HPDE6-E6E7 (cell line): ENCODE data around the gene C10orf90.
"Not testable (repeated sequence)": the region's sequence is repeated elsewhere in the genome, so short reads cannot be mapped to it uniquely, and the experiment has no call there.

Source experiments
- DNase-seq: peaks from one replicate; pipeline ENCODE4 v3.0.0; 2011; ENCODE audit warnings: missing footprints; ENCODE audit errors: extremely low spot score

C10orf90 gene

DNA sequence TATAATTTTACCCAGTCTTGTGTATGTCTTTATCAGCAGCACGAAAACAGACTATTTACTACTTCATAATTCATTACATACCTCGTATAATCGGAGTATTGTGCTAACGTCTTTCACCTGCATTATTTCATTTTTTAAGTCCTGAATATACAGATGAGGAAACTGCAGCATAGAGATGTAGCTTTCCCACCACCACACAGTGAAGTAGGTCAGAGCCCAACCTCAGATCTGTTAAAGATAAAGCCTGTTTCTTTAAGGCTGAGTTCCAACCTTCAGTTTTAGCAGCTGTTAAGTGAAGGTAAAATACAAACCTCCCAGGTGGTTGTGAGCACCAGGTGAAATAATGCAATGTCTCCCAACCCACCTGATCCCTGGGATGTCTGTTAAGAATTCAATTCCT, 280.2 kb downstream of the C10orf90 start:
- DNase-seq = no peak

DNA sequence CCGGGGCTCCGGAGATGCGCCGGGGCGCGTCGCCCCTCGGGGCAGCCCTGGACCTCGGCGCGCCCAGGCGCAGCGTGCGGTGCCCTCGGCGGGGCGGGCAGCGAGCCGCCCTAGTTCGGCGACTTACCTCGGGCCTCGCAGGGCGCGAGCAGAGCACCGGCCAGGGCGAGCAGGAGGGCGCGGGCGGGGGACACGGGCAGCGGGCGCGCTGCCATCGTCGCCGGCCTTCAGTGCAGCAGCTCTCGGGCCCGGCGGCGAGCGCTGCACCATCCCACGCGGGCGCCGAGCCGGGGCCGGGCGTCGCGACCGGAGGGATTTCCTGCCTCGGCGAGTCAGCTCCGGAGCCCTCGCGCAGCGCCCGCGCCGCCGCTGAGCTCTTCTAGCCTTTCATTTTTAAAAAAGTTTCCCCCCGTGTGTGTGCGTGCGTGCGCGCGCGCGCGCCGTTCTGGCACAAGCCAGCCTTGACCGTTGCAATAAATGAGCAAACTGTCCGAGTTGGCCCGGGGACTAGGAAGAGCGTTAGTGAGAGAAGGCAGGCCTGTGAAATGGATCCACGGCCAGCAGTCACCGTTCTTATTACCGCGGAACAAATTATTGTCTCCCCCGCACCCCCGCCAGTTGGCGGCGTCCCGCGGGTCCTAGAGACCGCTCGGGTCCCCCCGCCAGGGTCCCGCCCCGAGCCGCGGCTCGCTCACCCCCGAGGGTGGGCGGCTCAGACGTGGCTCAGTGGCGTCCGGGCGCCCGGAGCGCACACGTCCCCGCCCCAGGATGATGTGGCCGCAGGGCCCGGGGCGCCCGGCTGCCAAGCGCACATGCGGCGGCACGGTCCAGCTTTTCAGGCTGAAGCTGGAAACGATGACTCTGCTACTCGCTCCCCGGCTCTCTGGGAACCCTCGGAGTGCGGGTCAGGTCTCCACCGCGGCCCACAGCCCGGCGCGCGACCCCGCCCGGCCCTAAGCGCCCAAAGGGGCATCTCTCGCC, 282.3 kb downstream of the C10orf90 start, which contains the start of gene ADAM12:
Gene ADAM12 (minus strand): TSS at position 547 of the 981 bp plus-strand sequence. CDS start 332 bp downstream, at position 215.
- DNase-seq = no peak

DNA sequence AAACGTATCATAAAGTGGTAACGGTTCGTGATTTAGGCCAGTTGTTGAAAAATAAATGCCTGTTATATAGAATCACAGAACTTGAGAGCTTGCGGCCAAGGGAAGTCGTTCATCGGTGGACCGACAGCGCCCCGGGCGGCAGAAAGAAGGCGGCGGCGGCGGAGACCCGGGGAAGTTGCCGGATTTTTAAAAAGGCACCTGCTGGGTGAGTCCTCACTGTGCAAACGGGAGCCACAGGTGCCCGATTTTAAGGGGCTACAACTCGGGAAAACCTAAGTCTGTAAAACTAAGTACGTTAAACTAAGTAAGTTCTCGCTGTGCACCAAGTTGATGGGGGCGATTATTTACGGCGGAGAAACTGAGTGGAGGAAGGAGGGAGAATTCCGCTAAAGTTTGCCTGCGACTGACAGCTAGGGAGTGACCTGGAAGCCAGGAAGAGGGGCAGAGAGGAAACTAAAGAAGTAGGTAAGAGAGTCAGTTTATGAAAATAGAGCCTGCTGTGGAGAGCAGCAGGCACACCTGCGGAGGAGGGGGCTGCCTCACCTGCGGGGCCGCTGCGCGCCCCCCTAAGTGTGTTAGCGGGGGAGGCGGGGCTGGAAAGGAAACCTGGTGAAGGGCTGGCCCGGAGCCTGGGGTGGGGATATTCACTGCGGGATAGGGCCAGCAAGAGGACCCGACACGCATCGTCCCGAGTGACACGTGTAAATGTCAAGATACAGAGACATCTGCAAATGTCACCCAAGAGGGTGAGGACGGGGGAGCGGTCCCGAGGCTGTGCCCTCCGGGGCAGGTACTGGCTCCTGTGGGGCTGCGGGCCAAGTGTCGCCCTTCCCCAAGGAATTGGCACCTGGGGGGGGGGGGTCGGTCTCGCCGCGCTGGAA, 283.2 kb downstream of the C10orf90 start:
- peak; percentile 13 for DNase-seq

- no peak for DNase-seq
Observed at GRCh38 chr10:126384269-126384873, 286.1 kb downstream of the C10orf90 start.

DNA sequence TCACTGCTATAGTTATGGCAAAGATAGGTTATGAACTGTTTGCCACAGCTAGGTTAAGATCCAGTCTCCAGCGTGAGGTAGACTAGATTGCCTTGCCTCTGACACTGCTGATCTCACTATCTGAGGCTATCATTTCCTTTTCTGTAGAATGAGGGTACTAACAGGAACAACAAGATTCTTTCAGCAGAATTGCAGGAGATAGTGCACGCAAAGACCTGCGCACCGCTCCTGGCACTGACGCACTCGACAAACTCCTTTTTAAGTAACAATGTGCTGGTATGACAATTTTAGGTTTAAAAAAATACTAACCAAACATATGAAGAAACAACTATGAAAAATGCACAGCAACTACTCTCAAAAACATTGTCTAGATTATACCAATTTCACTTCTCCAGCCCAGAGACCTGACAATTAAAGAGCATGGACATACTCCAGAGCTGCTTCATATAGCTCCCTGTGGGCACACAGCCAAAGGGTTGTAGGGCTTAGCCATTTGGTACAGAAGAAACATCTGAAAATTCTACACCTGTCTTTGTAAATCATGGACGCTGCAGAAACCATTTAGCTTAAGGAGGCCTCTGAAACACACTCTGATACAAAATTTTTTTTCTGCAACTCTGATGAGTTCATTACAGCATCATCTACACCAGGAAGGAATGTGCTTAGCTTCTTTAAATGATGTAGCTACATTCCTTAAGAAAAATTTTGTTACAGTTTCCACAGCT, 290.0 kb downstream of the C10orf90 start:
- no peak for DNase-seq

DNA sequence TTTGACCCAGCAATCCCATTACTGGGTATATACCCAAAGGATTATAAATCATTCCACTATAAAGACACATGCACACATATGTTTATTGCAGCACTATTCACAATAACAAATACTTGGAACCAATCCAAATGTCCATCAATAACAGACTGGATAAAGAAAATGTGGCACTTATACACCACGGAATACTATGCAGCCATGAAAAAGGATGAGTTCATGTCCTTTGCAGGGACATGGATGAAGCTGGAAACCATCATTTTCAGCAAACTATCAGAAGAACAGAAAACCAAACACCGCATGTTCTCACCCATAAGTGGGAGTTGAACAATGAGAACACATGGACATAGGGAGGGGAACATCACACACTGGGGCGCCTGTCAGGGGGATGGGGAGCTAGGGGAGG, 291.3 kb downstream of the C10orf90 start:
- DNase-seq = not testable (repeated sequence)

DNA sequence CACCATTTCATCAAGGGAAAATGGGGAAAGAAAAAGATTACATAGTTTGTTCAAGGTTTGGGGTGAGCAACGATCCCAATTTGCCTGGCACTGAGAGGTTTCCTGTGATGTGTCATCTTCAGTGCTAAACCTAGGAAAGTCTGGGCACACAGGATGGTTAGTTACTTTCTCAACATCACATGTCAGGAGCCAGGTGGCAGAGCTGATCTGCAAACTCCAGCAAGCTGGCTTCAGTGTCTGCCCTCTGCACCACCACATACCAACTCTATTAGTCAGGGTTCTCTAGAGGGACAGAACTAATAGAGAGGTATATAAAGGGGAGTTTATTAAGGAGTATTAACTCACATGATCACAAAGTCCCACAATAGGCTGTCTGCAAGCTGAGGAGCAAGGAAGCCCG, 293.5 kb downstream of the C10orf90 start:
- DNase-seq = no peak

- DNase-seq = no peak
Observed at GRCh38 chr10:126375926-126376554, 294.5 kb downstream of the C10orf90 start.

DNA sequence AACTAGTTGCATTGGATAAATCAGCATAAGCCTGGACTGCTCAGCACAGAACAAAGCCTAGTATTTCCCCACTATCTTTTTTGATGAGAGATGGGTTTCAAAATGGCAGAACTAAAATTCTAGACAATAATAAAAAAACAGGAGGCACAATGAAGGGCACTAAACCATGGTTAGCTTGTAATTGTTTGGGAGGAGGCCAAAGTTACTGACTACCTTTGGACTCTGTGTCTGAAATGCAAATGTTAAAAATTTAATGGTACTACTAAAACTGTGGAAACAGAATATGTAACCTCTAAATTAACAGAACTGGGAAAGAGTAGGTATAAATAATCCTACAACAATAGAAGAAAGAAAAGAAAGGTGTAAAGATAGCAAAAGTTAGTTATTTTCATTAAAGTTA, 295.2 kb downstream of the C10orf90 start:
- DNase-seq = no peak
